HL-60 (cell line): ENCODE measurements around the gene POU3F2.

Source experiments
- DNase-seq, 2 experiments: peaks; one replicate each; pipeline ENCODE4 v3.0.0-alpha.2; 2010 to 2020; ENCODE audit warnings: low read depth in 1 of 2, low spot score in 1 of 2
- H3K27ac ChIP-seq: fragments of 250-450 bp; sonication (Bioruptor Pico); replicated peaks from 2 replicates; pipeline ENCODE4 v1.5.1; 2020; ENCODE audit warnings: mild to moderate bottlenecking, moderate library complexity
- H3K27me3 ChIP-seq: fragments of 250-450 bp; sonication (Bioruptor Pico); 2 replicates; pipeline ENCODE4 v1.5.1; 2021; ENCODE audit warnings: mild to moderate bottlenecking, moderate library complexity; ENCODE audit not compliant: insufficient read depth, poor library complexity, severe bottlenecking
- H3K4me3 ChIP-seq: replicated peaks from 2 replicates; pipeline ENCODE4 v1.5.1; 2011; ENCODE audit warnings: mild to moderate bottlenecking, control low read depth, low read length; ENCODE audit not compliant: insufficient read depth
- CTCF ChIP-seq: IDR thresholded peaks from one replicate; pipeline ENCODE4 v1.5.1; 2011; ENCODE audit warnings: low read length, control low read depth, inconsistent platforms; ENCODE audit not compliant: insufficient read depth
- GABPA ChIP-seq: IDR thresholded peaks from 2 replicates; pipeline ENCODE4 v1.6.1; 2012; ENCODE audit warnings: low read depth
- POLR2AphosphoS5 ChIP-seq: IDR thresholded peaks from 2 replicates; pipeline ENCODE4 v1.6.1; 2012; ENCODE audit warnings: low read depth
- REST ChIP-seq: IDR thresholded peaks from 2 replicates; pipeline ENCODE4 v1.6.1; 2012; ENCODE audit warnings: low read depth; ENCODE audit not compliant: insufficient replicate concordance
- SPI1 ChIP-seq: IDR thresholded peaks from 2 replicates; pipeline ENCODE4 v1.6.1; 2012; ENCODE audit warnings: low read depth, mild to moderate bottlenecking, borderline replicate concordance

POU3F2 gene

GRCh38 chr6:98808541-98809210 is 25.7 kb upstream of the POU3F2 start:
- TF ChIP-seq POLR2AphosphoS5 (no peak), REST (no peak), SPI1 (no peak), GABPA (no peak), CTCF (no peak)
- peaks cover 2% of the 10 kb centered on the region for H3K27me3 ChIP-seq
- H3K27ac ChIP-seq: no peak overlapping the region
- no peak overlapping the region for H3K4me3 ChIP-seq
- DNase-seq: no peak

- H3K4me3 ChIP-seq: no peak overlapping the region
- DNase-seq: no peak
- no peak for TF ChIP-seq REST
- H3K27ac ChIP-seq: no peak overlapping the region
- H3K27me3 ChIP-seq: peaks cover 4% of the 10 kb centered on the region
These were observed 22.2 kb upstream of the POU3F2 start for GRCh38 chr6:98812220-98812619.

GRCh38 chr6:98816799-98817198 is 17.6 kb upstream of the POU3F2 start:
- Histone ChIP-seq H3K27ac (no peak overlapping the region), H3K27me3 (peaks cover 4% of the 10 kb centered on the region), H3K4me3 (no peak overlapping the region)
- DNase-seq: no peak
- TF ChIP-seq CTCF: no peak
- TF ChIP-seq SPI1: no peak
- TF ChIP-seq POLR2AphosphoS5: no peak
- no peak for TF ChIP-seq REST
- TF ChIP-seq GABPA: no peak
